Erythroblast (primary cell): ENCODE results near the gene FOXB2.

Source experiments
- GATA1 ChIP-seq: IDR thresholded peaks from 2 replicates; pipeline ENCODE4 v1.6.1; 2011; ENCODE audit warnings: low read depth, mild to moderate bottlenecking, control low read depth, low read length, moderate library complexity
- POLR2A ChIP-seq: IDR thresholded peaks from 2 replicates; pipeline ENCODE4 v1.6.1; 2011; ENCODE audit warnings: mild to moderate bottlenecking, low read length

DNA sequence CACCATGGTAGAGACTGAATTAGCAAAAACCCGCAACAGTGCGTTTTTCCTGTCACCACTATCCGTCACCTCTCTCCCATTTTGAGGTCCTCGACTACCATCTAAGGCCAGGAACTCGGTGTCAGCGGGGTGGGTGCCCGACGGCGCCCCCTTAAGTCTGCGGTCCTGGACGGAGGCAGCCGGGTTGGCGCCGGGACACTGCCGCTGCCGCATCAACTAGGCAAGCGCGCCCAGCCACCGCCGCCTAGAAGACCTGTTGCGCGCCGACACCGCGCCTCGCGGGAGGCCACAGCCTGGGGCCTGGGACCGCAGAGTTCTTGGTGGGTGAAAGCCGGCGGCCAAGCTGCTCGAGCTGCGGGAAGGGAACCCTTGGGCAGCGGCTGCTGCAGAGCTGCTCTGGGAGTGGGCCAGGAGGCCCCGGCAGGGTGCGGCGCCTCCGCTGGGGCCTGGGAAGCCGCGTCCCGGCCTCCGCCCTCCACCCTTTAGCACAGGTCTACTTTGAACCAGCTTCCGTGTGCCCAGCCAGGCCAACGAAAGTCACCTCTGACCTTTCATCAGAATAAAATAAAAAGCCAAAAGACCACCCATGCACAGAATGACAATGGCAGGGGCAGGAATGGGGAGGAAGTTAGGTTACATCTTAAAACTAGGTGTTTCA lies 3.5 kb downstream of the FOXB2 start:
- TF ChIP-seq POLR2A (no peak), GATA1 (no peak)
